GM18511 (cell line): ENCODE measurements around the gene SPRED3.
"Not testable (repeated sequence)": the region's sequence is repeated elsewhere in the genome, so short reads cannot be mapped to it uniquely, and the experiment has no call there.

Experiments used
- ATAC-seq: cut with Tn5 transposase; IDR thresholded peaks from one replicate; pipeline ENCODE4 v1.9.1; 2021; ENCODE audit warnings: mild to moderate bottlenecking, moderate library complexity; ENCODE audit not compliant: unreplicated experiment

SPRED3 gene

DNA sequence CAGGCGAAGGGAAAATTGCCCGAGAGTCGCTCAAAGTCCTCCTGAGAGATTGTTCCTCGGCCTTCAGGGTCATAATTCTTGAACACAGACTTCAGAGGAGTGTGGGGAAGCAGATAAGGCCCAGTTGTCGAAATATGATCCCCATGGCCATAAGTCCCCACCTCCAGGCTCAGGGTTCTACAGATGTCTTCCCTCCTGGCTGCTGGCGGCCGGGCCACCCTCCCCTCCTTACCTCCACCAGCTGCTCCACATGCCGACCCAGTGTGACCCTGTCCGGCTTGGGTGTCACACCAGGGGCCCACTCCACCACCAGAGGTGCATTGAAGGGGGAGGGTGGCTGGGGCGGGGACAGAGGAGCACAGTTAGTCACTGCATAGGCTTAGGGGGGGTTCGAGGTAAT lies 24.5 kb downstream of the SPRED3 start:
- ATAC-seq: no peak

GRCh38 chr19:38413416-38413815 lies 24.9 kb downstream of the SPRED3 start:
- no peak for ATAC-seq

- no peak for ATAC-seq
Observed at GRCh38 chr19:38417146-38417543, 28.6 kb downstream of the SPRED3 start.

DNA sequence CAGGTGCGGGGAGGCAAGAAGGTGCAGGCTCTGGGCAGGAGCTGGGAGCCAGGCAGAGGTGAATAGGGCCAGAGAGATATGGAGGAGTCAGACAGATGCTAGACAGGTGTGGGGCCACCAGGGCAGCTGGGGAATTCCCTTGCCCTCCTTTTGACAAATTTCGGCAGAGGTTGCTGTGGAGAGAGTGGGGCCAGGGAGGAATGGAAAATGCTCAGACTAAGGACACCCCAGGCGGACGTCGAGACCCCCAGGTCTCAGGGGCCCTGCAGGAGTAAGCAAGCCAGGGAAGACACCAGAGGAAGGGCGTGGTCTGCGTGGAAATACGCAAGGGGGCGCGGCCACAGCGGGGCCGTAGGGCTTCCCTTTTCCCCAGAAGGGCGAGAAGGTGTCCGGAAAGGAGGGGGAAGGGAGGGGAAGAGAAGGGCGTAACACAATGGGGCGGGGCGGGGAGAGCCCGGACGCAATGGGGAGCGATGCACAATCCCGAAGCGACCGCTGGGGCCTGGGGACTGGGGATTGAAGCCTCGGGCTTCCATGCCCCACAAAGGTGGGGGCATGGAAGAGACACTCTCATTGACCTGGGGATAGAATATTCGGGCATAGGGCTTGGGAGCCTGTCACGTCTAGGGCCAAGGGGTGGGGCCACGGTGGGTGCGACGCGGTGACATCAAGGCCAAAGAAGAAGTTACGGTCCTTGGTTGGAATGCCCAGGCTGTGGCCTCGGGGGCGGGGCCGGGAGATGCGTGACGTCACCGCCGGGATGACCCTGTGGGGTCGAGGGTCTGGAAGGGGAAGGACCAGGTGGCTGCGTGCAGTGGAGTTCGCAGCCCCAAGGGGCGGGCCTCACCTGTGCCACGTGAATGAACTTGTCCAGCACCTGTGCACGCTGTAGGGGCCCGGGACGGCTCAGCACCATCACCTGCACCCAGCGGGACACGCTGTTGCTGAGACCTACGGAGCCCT lies 29.3 kb downstream of the SPRED3 start:
- no peak for ATAC-seq

DNA sequence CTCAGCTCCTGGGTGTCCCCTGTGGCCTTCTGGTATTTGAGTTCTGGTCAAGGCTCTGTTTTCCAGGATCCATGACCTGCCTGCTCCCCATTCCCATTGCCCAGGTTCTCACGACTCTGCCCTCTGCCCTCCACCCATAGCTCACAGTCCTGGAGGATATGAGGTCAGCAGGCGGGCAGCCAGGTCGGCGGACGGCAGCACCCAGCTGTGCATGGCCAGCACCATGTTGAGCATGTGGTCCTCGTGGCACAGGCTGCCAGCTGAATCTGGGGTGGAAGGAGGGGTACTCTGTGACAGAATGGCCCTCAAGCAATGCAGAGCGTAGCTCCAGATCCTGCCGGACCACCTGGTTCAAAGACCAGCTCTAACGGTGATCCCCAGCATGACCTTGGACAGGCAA lies 32.4 kb downstream of the SPRED3 start:
- ATAC-seq: no peak

- ATAC-seq: no peak
Observed at GRCh38 chr19:38421856-38422255, 33.4 kb downstream of the SPRED3 start.

GRCh38 chr19:38422438-38422837 lies 33.9 kb downstream of the SPRED3 start:
- ATAC-seq: no peak

- ATAC-seq: no peak
Observed at GRCh38 chr19:38424272-38424671, 35.8 kb downstream of the SPRED3 start.

- ATAC-seq: no peak
Observed at GRCh38 chr19:38425222-38425809, 36.8 kb downstream of the SPRED3 start.

DNA sequence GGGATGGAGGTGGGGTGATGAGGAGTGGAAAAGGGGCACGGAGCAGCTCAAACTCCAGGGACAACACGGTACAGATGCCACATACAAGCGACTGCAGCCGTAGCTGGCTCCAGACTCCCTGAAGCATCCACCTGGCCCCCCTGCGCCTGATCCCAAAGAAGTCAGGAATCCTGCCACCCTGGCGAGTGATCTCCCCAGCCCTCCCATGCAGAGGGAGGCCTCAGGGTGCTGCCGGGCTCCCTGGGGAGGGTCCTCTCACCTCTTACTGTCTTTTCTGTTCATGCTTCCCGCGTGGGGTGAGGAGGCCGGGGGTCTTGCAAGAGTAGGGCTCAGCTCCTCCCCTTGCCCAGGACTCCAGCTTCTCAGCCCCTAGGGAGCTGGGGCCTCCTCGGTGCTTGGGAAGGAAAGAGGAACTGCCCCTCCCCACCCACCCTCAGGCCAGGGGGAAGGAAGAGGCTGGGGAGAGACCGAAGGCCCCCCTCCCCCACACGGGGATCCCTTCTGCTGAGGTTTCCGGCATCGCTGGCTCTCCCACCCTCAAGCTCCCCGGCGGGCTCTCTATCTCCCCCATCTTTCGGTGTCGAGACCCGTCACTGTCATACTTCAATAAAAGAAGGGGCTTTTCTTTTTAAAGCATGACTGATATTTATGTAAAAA lies 37.4 kb downstream of the SPRED3 start, which contains the start of gene RASGRP4:
Gene RASGRP4, minus strand, starts transcription at position 410 of the 657 bp plus-strand sequence. Its CDS starts 128 bp downstream, at position 282.
- ATAC-seq: no peak

DNA sequence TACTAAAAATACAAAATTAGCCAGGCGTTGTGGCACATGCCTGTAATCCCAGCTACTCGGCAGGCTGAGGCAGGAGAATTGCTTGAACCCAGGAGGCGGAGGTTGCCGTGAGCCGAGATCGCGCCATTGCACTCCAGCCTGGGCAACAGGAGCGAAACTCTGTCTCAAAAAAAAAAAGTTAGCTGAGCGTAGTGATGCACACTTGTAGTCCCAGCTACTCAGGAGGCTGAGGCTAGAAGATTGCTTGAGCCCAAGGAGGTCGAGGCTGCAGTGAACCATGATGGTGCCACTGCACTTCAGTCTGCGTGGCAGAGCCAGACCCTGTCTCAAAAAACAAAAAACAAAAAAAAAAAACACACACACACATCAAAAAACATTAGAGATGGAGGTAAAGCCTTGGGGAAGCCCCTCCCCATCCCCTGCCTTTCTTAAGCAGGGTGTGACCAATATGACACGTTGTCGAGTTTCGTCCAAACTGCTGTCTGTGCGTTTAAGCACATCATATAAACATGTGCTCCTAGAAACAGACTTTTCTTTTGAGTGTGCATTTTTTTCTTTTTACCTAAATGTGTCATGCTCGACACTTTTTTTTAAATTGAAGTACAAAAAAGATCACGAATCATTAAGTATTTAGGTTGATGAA lies 38.7 kb downstream of the SPRED3 start:
- not testable (repeated sequence) for ATAC-seq

DNA sequence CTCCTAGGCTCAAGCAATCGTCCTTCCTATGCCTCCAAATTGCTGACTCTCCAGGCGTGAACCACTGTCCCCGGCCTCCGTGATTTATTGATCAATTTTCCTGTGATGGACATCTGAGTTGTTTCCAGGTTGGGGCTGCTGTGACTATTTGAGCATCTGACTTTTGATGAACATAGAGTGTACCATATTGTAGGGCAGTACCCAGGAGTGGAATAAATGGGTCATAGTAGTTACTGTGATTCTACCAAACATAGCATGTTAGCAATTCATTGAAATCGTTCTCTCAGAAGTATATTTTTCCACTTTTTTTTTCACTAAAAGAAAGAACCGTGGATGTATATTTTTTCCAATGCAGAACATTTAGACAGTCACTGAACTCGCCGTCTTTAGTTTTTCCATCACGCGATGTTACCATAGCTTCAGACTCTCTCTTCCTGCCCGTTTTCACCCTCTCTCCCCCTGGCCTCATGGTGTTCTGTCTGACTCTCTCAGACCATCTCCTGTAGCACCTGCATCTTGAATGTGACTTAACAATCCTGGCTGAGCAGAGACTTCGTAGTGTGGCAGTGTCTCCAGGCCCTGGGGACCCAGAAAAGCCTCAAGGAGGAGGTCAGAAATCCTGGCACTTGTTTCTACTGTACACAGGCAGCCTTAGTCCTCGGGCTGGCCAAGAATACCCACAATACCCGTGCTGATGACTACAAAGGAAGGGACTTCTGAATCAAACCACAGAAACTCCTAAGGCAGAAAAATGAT lies 40.7 kb downstream of the SPRED3 start:
- ATAC-seq: no peak

GRCh38 chr19:38429811-38430156 lies 41.3 kb downstream of the SPRED3 start:
- ATAC-seq: no peak

- no peak for ATAC-seq
Observed at GRCh38 chr19:38430931-38431330, 42.4 kb downstream of the SPRED3 start.

GRCh38 chr19:38433268-38433733 lies 44.8 kb downstream of the SPRED3 start, which contains the start of gene RYR1:
TSS of gene RYR1 (plus strand) at chr19:38433691. CDS start at chr19:38433830, 139 bp downstream.
- ATAC-seq: no peak

DNA sequence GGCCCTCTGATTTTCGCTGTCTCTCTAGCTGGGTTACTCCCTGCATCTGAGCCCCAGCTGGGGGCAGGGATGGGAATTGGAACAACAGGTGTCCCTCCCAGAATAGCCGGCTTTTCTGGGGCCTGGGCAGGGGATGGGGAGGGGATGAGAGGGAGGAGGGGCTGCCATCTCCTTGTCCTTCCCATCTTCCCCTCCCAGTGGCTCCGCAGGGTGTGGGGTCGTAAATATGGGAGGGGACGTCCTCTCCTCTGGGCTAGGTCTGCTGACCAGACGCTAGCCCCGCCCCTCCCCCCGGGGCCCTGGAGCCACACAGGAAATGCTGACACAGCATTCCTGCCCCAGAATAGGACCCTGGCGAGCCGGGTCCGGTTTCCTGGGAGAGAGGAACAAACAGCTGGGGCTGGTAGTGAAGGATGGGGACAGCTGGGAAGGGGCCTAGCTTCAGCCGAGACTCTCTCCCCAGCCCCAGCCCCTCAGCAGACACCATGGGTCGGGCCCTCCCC lies 46.1 kb downstream of the SPRED3 start:
- ATAC-seq: no peak

GRCh38 chr19:38437295-38437694 lies 48.8 kb downstream of the SPRED3 start:
- ATAC-seq: no peak

DNA sequence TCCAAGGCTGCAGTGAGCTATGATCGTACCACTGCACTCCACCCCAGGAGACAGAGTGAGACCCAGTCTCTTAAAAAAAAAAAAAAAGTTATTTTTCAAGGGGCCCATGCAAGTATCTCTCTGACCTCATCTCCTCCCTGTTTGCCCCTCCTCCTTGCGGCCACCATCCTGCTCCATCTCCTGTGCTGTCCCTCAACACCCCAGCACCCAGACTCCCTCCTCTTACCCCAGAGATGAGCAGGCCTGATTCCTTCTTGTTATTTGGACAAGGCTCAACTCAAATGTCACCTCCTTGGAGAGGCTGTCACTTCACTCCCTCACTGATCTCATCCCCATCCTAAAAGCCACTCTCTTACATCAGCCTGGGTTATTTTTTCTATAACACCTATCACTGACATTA lies 49.4 kb downstream of the SPRED3 start:
- ATAC-seq: no peak

GRCh38 chr19:38440592-38440991 lies 52.1 kb downstream of the SPRED3 start:
- ATAC-seq: no peak
